Erythroblast (primary cell): ENCODE results near the gene LRCOL1.

Source experiments
- GATA1 ChIP-seq: IDR thresholded peaks from 2 replicates; pipeline ENCODE4 v1.6.1; 2011; ENCODE audit warnings: low read depth, mild to moderate bottlenecking, control low read depth, low read length, moderate library complexity
- POLR2A ChIP-seq: IDR thresholded peaks from 2 replicates; pipeline ENCODE4 v1.6.1; 2011; ENCODE audit warnings: mild to moderate bottlenecking, low read length

DNA sequence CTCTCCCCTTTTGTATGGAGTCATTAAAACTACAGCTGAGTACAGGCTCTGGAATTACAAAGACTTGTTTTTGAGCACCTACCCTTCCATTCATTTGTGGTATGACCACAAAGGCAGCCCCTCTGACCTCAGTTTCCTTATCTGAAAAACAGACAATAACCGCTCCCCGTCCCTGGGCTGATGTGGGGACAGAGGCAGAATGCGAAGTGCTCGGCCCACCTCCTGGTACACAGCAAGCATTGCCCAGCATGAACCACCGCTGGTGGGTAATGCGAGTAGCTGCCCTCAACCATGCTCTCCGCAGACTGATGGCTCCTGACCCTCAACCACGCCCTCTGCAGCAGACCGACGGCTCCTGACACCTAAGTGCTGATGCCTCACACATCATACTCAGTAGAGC is 30.6 kb upstream of the LRCOL1 start:
- TF ChIP-seq POLR2A, result no peak
- no peak for TF ChIP-seq GATA1
